ENCODE data around the gene AIFM1.

Gene AIFM1

DNA sequence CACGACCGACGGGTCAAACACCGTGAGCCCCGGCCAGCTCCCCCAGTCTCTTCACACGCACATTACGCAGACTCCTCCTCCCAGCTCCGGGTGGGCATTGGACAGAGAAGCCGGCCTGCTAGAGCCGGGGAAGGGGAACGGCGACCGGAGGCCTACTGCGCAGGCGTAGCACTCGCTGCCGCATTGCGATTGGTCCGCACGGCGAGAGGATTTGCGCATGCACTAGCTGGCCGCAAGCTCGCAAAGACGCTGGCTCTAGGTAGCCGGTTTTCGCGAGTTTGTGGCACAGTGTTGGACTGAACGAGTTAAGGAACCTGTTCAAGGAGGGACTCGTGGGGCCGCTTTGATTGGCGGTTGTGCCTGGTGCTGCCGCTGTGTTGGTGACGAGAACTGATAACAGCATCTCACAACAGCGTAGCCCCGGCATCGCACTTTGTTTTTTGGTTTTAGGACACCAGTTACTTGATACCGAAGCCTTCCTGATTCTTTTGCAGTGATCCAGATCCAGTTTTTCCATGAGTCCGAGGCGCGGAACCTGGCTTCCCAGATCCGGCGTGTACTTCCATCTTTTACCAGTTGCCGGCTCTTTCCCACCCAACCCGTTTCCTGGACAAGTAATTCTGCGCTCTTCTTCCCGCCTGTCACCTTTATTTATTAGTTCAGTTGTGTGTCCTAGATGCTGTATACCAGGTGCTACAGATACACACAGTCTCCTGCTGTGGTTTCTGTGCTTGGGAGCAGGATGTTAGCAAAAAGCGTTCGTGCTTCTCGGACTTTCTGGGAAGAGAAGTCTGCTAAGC is at the start of gene AIFM1:
Gene AIFM1 (minus strand): TSS at position 139 of the 800 bp plus-strand sequence. CDS start 185 bp downstream, outside the sequence.
- DNase-seq (ENCODE audit: low read depth, low spot score) = peak; percentile 54

DNA sequence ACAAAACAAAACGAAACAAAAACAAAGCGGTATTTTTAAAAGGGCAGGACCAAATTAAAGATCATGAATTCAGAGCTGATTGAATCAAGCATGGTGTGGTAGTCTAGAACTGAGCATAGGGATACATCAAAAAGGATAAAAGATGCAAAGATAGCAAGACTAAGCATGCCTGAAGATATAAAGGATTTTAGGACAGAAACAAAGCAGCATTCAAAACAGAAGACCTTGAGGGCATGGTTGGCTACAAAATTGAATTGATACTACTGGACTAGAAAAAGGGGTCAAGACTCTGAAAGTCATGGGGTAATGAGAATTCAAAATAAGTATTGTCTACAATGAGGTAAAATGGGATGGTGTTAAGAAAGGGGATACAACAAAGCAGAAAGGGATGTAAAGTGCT is 47.7 kb upstream of the AIFM1 start:
- DNase-seq (ENCODE audit: low read depth, low spot score) = no peak

DNA sequence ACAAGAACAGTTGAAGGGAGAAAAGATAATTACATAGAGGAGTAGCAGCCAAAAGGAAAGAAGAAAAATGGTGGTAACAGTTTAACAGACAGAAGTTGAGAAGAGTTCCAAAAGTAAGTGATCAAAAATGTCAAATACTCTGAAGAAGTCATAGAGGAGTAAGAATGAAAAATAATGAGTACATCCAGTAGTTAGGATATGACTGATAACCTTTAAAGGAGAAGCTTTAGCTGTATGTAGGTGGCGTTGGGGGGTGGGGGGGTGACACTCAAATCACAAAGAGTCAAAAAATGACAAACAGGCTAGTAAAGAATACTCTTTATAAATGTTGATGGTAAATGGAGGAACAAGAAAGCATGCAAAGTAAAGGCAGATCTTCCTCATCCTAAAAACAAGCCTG is 46.7 kb upstream of the AIFM1 start:
- no peak for DNase-seq (ENCODE audit: low read depth, low spot score)

DNA sequence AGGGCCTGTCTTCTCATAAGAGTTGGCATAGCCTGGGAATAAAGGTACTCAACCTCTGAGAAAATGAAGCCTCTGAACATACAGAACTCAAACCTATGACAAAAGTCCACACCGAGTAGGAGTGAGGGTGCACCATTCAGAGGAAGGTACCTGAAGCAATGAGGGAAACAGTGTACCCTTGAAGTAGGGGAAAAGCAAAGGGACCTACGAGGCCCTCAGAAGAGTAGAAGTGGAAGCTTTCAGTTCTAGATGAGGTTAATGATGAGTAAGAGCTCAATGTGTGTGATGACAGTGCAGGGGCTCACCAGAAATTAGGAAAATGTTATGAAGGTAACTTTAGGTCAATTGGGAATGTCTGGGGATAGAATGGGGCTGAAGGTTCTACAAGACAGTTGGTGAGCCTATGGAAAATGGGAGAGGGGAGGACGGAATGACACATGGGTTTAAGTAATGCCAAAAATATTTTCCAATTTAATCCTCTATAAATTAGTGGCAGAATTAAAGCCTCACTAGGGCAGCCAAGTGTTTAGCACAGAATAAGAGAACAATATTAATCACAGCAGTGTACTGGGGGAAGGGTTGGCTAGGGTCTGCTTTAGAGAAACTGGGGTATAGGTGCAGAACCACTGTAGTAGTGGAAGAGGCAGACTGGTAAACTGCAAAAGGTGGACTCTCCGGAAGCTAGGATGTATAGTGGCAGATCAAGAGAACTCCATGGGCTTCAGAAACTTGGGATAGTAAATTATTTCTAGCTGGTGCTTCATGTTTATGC is 46.0 kb upstream of the AIFM1 start:
- DNase-seq (ENCODE audit: low read depth, low spot score) = no peak

DNA sequence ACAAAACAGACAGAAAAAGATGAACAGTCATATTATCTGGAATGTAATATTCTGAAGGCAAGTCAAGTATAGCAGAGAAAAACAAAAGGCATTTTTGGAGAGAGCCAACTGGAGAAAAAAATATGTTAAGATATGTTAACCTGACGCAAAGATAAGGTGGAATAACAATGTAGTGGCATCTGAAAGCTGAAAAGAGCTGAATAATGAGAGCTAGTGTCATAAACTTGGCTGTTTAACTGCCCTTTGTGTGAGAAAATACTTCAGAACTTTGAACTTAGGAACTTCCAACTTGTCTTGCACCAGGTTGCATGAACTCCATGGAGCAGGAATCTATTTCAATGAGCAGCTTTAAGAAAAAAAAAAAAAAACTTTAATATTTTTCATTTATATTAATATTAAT is 39.0 kb upstream of the AIFM1 start:
- no peak for DNase-seq (ENCODE audit: low read depth, low spot score)

DNA sequence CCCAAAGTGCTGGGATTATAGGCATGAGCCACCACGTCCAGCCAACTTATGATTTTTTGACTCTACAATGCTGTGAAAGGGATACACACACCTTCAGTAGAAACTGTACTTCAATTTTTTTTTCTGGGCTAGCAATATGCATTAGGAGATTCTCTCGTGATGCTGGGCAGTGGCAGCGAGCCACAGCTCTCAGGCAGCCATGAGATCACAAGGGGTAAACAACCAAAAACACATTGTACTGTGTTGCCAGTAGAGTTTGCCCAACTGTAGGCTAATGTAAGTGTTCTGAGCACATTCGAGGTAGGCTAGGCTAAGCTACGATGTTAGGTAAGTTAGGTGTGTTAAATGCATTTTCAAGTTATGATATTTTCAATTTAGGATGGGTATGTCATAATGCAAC is 31.8 kb upstream of the AIFM1 start:
- no peak for DNase-seq (ENCODE audit: low read depth, low spot score)

DNA sequence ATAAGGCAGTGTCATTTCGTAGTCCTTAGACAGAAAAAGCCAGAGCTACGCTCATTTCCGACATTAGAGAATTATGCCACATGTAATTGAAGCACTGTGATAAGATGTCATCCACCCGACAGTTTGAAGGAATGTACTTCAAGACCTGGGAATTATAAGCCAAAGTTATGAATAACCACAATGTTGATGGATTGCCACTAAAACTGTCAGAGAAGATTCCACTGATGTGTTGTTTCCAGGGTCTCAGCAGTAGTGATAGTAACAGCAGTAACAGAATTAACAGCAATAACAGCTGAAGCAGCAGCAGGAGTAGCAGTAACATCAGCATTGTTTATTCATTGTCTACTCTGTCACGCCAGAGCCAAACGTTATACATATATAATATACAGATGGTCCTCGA is 30.8 kb upstream of the AIFM1 start:
- DNase-seq (ENCODE audit: low read depth, low spot score) = no peak

DNA sequence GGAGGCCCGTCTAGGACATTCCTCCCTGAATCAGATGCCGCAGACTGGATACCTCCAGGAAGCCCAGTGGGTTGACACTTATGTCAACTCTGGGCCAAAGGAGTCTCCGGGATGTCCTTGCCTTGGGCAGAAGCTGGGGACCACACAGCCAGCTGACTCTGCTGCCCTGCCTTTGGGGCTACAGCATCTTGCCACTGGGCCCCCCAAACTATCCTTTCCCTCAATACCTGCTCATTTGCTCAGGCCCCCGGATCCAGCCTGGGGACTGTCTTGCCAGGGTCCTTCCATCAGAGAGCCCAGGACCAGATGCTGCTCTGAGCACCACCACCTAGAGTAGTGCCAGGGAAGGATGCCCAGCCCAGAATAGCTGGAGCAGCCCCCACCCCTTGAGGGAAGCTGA is 25.2 kb upstream of the AIFM1 start:
- DNase-seq (ENCODE audit: low read depth, low spot score) = no peak

DNA sequence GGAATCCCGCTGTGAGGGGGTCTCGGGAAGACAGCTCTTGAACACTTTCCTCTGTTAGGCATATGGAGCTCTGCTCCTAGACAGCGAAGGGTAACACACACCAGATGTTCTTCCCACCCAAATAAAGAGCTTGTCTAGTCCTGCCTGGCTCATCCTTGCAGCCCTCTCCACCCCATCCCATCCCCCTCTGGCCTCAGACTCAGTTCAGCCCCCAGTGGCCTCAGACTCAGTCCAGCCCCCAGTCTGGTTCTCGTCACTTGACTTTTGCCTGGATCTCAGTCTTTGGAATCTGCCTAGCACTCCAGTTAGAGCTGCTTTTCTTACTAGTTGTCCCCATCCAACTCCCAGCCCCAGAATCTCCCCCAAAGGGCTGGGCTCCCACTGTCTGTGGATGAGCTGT is 21.0 kb upstream of the AIFM1 start:
- DNase-seq (ENCODE audit: low read depth, low spot score) = no peak

DNA sequence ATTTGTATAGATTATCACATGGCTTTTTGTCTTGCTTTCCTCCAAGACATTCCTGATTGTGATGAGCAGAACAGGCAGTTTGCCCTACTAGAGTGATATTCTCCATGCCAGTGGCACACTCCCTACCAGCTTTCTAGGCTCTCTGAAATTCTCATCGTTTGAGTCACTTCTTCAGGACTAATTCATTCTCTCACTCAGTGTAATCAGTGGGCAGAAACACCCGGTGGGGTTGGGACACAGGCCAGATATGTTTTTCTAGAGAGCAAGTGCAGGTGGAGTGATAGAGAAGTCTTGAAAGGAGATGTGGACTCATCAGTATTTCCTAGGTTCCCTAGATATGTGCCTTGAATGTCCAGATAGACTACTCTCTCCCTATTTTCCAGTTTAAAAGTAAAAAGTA is 19.2 kb upstream of the AIFM1 start:
- DNase-seq (ENCODE audit: low read depth, low spot score) = no peak

DNA sequence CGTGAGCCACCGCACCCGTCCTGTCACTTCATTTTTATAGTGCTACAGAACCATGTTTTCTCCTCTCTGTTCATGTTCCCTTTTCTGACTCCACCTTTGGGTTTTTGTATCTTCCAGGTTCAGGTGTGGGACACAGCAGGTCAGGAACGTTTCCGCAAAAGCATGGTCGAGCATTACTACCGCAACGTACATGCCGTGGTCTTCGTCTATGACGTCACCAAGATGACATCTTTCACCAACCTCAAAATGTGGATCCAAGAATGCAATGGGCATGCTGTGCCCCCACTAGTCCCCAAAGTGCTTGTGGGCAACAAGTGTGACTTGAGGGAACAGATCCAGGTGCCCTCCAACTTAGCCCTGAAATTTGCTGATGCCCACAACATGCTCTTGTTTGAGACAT is 18.5 kb upstream of the AIFM1 start:
- DNase-seq (ENCODE audit: low read depth, low spot score) = no peak

DNA sequence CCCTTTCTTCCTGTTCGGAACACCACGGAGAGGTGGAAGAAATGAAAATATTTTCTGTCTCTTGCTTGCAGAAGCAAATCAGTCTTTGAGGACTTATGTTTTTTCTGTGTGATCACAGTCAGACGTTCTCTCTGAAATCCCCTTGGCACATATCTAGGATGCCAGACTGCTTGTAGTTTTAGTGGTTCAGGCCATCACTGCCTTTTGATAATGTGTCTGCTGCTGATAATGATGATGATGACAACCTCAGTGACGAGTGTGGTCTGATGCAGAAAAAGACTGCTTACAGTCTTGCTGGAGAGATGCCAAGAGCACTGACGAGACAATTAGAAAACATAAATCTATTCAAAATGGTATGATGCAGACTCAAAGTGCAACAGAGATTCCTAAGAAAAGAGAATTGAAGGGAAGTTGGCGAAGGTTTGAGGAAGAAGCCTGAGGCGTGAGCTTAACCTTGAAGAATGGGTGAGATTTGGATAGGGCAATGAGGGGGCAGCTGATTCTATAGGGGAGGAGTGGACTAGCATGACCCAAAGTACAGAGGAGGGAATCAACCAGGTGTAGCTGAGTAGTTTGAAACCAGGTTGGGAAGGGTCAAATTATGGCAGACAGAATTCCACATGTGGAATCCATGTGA is 14.1 kb upstream of the AIFM1 start:
- DNase-seq (ENCODE audit: low read depth, low spot score) = no peak

DNA sequence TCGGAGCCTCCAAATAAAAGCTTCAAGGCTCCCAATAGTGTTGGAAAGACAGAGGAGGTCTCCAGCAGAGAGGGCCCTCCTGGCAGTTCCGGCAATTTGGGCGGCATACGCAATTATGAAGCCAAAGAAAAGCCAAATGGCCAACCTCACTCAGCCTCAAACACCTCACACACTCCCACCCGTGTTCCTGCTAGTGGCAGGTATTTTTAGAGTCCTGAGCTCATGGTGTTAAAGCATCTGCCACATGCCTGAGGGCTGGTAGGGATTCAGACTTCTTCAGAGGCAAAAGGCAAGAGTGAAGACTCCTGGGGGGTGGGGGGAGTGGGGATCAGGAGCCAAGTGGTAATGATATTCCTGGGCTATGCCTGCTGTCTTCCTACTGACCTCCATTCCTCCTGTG is 13.5 kb upstream of the AIFM1 start:
- DNase-seq (ENCODE audit: low read depth, low spot score) = no peak

DNA sequence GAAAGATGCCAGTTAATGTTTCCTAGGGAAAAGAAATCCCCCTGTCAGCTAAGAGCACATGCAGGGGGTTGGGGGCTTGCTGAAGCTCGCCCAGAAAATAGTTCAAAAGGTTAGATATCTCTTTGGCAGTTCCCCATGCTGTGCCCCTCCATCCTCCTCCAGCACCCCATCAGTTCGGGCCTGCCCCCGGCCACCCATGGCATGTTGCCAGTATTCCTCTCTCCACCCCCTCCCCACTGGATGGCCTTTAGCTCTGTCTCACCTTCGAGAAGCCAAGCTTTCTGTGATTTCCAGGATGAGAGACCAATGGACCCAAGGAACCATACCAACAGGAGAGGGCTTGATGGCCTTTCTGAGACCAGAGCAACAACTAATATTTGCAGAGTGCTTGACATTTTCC is 11.3 kb upstream of the AIFM1 start:
- DNase-seq (ENCODE audit: low read depth, low spot score) = no peak

DNA sequence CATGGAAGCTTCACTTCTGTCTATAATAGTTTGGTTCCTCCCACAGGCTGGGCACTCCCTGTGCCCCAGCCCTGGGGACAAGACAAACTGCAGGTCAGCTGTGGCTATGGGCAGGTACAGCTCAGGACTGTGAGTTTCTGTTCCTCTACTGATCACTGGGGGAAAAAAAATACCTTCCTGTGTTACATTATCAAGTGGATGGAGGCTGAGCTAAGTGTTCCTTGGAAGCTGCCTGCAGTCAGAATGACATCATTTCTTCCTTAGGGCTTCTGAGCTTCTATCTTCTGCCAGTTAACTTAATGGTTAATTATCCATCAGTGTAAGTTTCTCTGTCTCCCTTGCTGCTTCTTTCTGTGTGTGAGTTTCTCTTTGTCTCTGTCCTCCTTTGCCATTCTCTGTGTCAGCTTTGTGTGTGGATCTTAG is 10.7 kb upstream of the AIFM1 start:
- DNase-seq (ENCODE audit: low read depth, low spot score) = no peak

DNA sequence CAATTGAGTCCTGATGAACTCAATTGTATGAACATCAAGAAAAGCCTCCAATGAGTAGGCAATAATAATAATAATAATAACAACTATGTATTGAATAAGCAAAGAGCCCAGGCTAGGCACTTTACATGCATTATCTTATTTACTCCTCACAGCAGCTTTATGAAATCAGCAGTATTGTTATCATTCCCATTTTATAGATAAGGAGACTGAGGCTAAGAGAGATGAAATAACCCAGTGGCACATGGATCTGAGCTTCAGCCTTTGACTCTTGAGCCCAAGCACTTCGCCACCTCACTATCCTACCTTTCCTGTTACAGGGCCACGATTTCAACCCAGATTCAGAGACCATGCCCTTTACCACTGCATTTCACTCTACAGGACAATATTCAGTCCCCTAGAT is 9.3 kb upstream of the AIFM1 start:
- DNase-seq (ENCODE audit: low read depth, low spot score) = no peak

DNA sequence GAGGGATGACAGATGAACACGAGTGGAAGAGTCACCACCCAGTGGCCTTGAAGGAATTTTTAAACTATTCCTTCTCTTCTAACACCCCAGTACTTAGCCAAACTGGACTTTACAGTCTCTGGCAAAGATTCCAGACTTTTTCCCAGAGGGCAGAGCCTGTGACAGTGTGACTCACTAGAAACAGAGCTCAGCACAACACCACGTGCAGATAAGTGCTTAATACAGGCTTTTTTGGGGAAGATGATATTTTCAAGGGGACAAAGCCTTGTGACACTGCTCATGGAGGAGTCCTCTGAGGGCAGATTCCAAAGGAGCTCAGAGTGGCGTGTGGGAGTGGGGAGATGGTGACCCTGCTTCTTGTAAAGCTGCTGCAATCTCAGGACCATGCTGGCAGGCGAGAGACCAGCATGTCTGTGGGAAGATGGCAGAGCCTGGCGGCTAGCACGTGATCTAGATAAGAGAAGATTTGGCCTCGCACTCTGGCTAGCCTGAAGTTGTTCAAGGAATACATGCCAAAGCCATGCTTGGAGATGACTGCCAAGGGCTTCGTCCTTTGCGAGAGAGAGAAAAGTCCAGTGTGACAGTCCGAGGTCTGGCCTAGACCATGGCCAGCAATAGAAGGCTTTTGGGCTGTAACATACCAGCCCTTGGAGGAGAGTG is 8.5 kb upstream of the AIFM1 start:
- no peak for DNase-seq (ENCODE audit: low read depth, low spot score)

DNA sequence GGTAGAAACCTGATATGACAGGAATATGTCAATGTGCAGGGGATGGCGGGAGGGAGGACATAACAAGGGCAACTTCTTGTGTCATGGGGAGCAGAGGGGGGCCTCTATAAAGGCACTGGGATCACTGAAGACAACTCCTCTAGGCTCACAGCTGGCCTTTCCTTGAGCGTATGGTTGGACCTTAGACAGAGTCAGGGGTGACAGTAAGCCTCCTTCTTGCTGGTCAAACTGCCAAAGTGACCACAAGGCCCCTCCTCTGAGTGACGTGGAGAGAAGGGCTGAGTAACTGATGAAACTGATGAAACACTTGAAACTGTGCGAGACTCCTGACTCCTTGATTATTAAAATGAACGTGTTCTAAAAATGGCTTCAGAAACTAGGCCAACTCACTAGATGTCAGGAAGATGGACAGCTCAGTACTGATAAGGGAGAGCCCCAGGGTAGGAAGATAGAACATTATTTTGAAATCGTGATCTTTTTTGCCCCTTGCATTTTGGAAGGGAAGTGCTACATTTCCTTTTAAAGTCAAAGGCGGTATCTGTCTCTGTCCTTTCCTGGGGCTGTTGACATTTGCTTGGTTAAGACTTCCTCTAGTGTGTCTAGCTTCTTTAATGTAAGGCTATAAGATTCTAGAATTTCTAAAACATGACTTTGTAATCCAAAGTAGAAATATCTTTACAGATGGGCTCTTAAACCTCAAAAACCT is 7.7 kb upstream of the AIFM1 start:
- DNase-seq (ENCODE audit: low read depth, low spot score) = no peak

DNA sequence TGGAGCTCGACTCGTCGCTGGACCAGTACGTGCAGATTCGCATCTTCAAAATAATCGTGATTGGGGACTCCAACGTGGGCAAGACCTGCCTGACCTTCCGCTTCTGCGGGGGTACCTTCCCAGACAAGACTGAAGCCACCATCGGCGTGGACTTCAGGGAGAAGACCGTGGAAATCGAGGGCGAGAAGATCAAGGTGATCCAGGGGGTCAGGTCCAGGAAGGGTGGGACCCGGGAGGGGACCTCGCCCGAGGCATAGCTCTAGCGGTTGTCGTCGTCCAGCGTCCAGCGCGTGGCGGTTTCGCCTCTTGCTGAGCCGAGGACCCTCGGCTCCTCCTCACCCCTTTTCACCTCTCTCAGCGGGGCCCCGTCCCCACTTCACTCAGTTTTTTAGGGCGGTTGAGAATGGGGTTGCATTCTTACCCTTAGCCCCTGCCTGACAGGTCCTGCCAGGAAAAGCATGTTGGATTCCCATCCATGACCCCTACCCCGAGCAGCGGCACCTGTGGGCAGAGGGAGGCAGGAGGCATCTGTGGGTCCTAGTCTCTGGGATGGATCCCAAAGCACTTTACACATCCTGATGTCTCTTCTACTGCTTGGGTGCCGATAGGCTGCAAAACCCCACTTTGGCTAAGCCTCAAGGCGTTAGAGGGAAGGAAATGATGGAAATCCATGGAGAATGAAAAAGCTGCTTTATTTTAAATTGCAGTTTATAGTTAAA is 6.6 kb upstream of the AIFM1 start:
- DNase-seq (ENCODE audit: low read depth, low spot score) = no peak

DNA sequence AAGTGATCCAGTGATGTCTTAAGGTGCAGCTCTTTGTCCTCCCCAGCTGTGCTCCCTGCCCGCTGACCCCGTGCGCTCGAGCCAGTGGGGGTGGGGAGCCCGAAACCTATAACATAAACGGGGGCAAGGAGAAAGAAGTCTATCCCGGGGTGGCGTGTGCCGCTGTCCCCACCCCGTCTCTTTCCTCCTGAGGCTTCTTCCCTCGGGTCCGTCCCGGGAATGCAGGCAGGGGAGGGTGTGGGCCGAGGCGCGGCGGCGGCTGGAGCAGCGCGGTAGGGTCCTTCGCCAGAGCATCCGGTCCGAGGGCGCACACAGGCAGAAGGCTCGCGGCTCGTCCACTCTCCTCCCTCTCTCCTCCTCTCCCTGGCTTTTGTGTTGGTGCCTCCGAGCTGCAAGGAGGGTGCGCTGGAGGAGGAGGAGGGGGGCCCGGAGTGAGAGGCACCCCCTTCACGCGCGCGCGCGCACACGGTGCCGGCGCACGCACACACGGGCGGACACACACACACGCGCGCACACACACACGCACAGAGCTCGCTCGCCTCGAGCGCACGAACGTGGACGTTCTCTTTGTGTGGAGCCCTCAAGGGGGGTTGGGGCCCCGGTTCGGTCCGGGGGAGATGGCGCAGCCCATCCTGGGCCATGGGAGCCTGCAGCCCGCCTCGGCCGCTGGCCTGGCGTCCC is 5.9 kb upstream of the AIFM1 start, which contains the start of gene RAB33A:
Gene RAB33A (plus strand): TSS at position 517 of the 681 bp plus-strand sequence. CDS start 101 bp downstream, at position 618.
- DNase-seq (ENCODE audit: low read depth, low spot score) = no peak

All from activated naive CD8-positive, alpha-beta T cell treated with anti-CD3 and anti-CD28 coated beads, Interleukin-2, amount 50 U/mL, for 16 hours (primary cell).